HepG2 (cell line): ENCODE measurements around the gene LRP5. TPM values are rescaled to one million over a fixed set of nuclear protein-coding genes. Genes with fewer than 3 reads are reported as not detected.

Source experiments
- ATAC-seq: fragments of 200-7000 bp; cut with Tn5 transposase; 3 replicates; pipeline ENCODE4 v1.9.1; 2020; ENCODE audit warnings: mild to moderate bottlenecking, moderate library complexity
- BruUV-seq: library from RNA; stranded (reverse); fragments of 400-500 nt; replicated peaks from 2 replicates; lab custom pipeline; 2021; lab: Mats Ljungman, UMichigan
- CTCF ChIA-PET: fragments of 300-600 bp; formaldehyde crosslinking; extraction: SDS; loops from one replicate; lab custom pipeline; 2021; ENCODE audit warnings: low total read pairs, inconsistent platforms, low intra/inter-chr PET ratio; lab: Yijun Ruan, JAX
- POLR2A ChIA-PET: fragments of 350-600 bp; sonication (Branson Sonifier 250); formaldehyde crosslinking; loops from one replicate; lab custom pipeline; 2020; ENCODE audit warnings: antibody characterized with exemption, inconsistent platforms; lab: Yijun Ruan, JAX
- DNase-seq: peaks from one replicate; pipeline ENCODE4 v3.0.0-alpha.2; 2015; ENCODE audit warnings: low spot score
- FAIRE-seq: peaks from 3 replicates; lab custom pipeline; 2011; peaks lifted over from hg19 to GRCh38; lab: Jason Lieb, UNC
- H2AFZ ChIP-seq: one replicate; pipeline ENCODE4 v1.6.1; 2011; ENCODE audit warnings: low read length, inconsistent platforms
- H3K27ac ChIP-seq: fragments of 300-600 bp; 3 replicates; pipeline ENCODE4 v1.8.0; 2011; ENCODE audit warnings: mixed run types, mild to moderate bottlenecking, mixed read lengths, low read length, inconsistent platforms; ENCODE audit not compliant: insufficient read depth; ENCODE audit errors: extremely low read length
- H3K27me3 ChIP-seq, 2 experiments: fragments of 200-600 bp in 1 of 2; 2 replicates in 1 of 2; 3 replicates in 1 of 2; pipeline versions ENCODE4 v1.6.0 to v1.8.0; 2011; ENCODE audit warnings: low read length in 2 of 2, mild to moderate bottlenecking in 2 of 2, moderate library complexity in 2 of 2, inconsistent platforms in 1 of 2; ENCODE audit not compliant: insufficient read depth in 2 of 2, control insufficient read depth in 1 of 2
- H3K36me3 ChIP-seq, 2 experiments: fragments of 200-600 bp in 1 of 2; replicated peaks in 1 of 2; 2 replicates in 1 of 2; 3 replicates in 1 of 2; pipeline versions ENCODE4 v1.5.1 to v1.8.0; 2011; ENCODE audit warnings: low read length in 2 of 2, inconsistent platforms in 1 of 2; ENCODE audit not compliant: insufficient read depth in 2 of 2, control insufficient read depth in 1 of 2
- H3K4me1 ChIP-seq: 2 replicates; pipeline ENCODE4 v1.5.1; 2012; ENCODE audit warnings: low read length, inconsistent platforms; ENCODE audit not compliant: insufficient read depth
- H3K4me2 ChIP-seq: 2 replicates; pipeline ENCODE4 v1.6.0; 2011; ENCODE audit warnings: low read depth, low read length, inconsistent platforms
- H3K4me3 ChIP-seq, 3 experiments: fragments of 200-600 bp in 1 of 3; sonication (generic), shearing (Covaris generic) in 1 of 3; replicated peaks in 1 of 3; 2 replicates each; pipeline ENCODE4 v1.5.1; 2011 to 2016; ENCODE audit warnings: low read length in 3 of 3, inconsistent platforms in 2 of 3, low read depth in 2 of 3, mild to moderate bottlenecking in 2 of 3, control low read depth in 1 of 3, mixed read lengths in 1 of 3; ENCODE audit not compliant: insufficient read depth in 1 of 3
- H3K79me2 ChIP-seq: one replicate; pipeline ENCODE4 v1.6.1; 2011; ENCODE audit warnings: low read length, inconsistent platforms; ENCODE audit not compliant: insufficient read depth
- H3K9ac ChIP-seq: 2 replicates; pipeline ENCODE4 v1.6.0; 2011; ENCODE audit warnings: mild to moderate bottlenecking, low read depth, low read length, inconsistent platforms; ENCODE audit not compliant: insufficient read depth
- H3K9me3 ChIP-seq: 2 replicates; pipeline ENCODE4 v1.5.1; 2012; ENCODE audit warnings: mild to moderate bottlenecking, low read length
- H4K20me1 ChIP-seq: 2 replicates; pipeline ENCODE4 v1.6.0; 2011; ENCODE audit warnings: inconsistent platforms, mild to moderate bottlenecking, low read length, moderate library complexity; ENCODE audit not compliant: insufficient read depth
- MYC ChIP-seq: sonication (generic); formaldehyde crosslinking; IDR thresholded peaks from 2 replicates; pipeline ENCODE4 v1.9.0; 2021; ENCODE audit warnings: missing genetic modification reagents, borderline replicate concordance
- PAWR ChIP-seq: sonication (generic); formaldehyde crosslinking; IDR thresholded peaks from 2 replicates; pipeline ENCODE4 v1.4.0; 2020; ENCODE audit warnings: missing genetic modification reagents, mild to moderate bottlenecking, borderline replicate concordance
- PITX1 ChIP-seq: sonication (generic); formaldehyde crosslinking; IDR thresholded peaks from 2 replicates; pipeline ENCODE4 v1.5.1; 2020; ENCODE audit warnings: mild to moderate bottlenecking, missing genetic modification reagents
- THYN1 ChIP-seq: sonication (generic); formaldehyde crosslinking; IDR thresholded peaks from 2 replicates; pipeline ENCODE4 v1.8.1; 2023; ENCODE audit warnings: low read depth, mild to moderate bottlenecking, moderate library complexity, missing genetic modification reagents, borderline replicate concordance
- WGBS: methylation state at CpG from one replicate; pipeline ENCODE4 v1.1.6; 2017; ENCODE audit warnings: low lambda C conversion rate; 5-methylcytosine and 5-hydroxymethylcytosine counted together
- in situ Hi-C: cut with HindIII; loops from 2 replicates; pipeline ENCODE4 v1.10.0; 2017; ENCODE audit warnings: low pct_unique_long_range_greater_than_20kb; ENCODE audit not compliant: extremely low pct_ligation_motif_present
- intact Hi-C: fragments of 100-400 bp; cut with micrococcal nuclease; formaldehyde crosslinking; loops from one replicate; pipeline ENCODE4 v1.10.0; 2022; ENCODE audit not compliant: unreplicated experiment
- polyA plus RNA-seq, 8 experiments: library from polyadenylated mRNA; depleted of rRNA in 3 of 8; stranded (reverse) in 7 of 8; unstranded in 1 of 8; fragments of >200 nt; fragmentation: Illumina TruSeq in 4 of 8; extraction: Trizol in 4 of 8; gene quantifications; 2 replicates each; pipeline versions ENCODE4 v1.2.1 to v1.2.3, GENCODE V29; 2011 to 2016; ENCODE audit warnings: low read depth in 4 of 8, missing spikeins in 1 of 8, mixed read lengths in 1 of 8; ENCODE audit not compliant: insufficient read depth in 1 of 8
- total RNA-seq, 5 experiments: library from RNA; depleted of rRNA; stranded (reverse); fragments of >200 nt; fragmentation: Illumina TruSeq; extraction: Trizol; gene quantifications; 2 replicates each; pipeline ENCODE4 v1.2.3, GENCODE V29; 2016; ENCODE audit warnings: low read depth in 1 of 5

LRP5 gene
- total and polyA plus RNA-seq, 2 of the 13 experiments (the other 11 are each of a cell fraction or from before 2014, with no cell fraction given), result 40.4 to 64.0 TPM

DNA sequence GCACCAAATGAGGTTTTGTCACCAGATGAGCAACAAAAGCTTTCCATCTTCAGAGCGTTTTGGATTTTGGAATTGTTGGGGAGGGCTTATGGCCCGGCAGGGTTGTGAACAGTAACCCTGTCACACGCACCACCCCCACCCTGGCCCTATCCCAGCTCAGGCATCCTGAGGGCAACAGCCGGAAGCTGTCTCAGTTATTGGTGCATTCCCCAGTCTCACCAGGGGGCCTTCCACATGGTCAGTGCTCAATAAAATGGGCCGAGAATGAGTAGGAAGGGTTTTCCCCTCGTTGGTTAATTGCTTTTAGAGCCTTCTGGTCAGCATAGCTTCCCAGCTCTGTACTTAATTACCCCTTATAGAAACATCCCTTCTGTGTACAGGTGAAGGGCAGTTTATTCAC, 46.0 kb downstream of the LRP5 start:
- peaks cover 31% of the 10 kb centered on the region; the same call in 1 of the 2 replicates for H4K20me1 ChIP-seq
- H3K27ac ChIP-seq, result no peak overlapping the region
- in situ Hi-C loops, result no loop called here
- DNase-seq (no peak), FAIRE-seq (no peak), ATAC-seq (no peak)
- no peak overlapping the region for H2AFZ ChIP-seq
- H3K4me3 ChIP-seq, result no peak overlapping the region
- H3K79me2 ChIP-seq, result peaks cover 16% of the 10 kb centered on the region
- BruUV-seq, result no TSS peak
- TF ChIP-seq PITX1 (CRISPR knock-in tag) (no peak), PAWR (CRISPR knock-in tag) (no peak), THYN1 (CRISPR knock-in tag) (no peak)
- no peaks in the 10 kb centered on the region for H3K27me3 ChIP-seq
- no peak overlapping the region for H3K4me2 ChIP-seq
- no peaks in the 10 kb centered on the region for H3K4me1 ChIP-seq
- ChIA-PET CTCF (no interaction called here), POLR2A (no interaction called here)
- H3K36me3 ChIP-seq, result peaks cover 43 to 79% of the 10 kb centered on the region in 2 experiments
- WGBS, result 95% methylated on average over 6 of the region's 6 CpGs
- intact Hi-C loops, result no loop called here
- H3K9ac ChIP-seq, result no peak overlapping the region
- H3K9me3 ChIP-seq, result no peaks in the 10 kb centered on the region

DNA sequence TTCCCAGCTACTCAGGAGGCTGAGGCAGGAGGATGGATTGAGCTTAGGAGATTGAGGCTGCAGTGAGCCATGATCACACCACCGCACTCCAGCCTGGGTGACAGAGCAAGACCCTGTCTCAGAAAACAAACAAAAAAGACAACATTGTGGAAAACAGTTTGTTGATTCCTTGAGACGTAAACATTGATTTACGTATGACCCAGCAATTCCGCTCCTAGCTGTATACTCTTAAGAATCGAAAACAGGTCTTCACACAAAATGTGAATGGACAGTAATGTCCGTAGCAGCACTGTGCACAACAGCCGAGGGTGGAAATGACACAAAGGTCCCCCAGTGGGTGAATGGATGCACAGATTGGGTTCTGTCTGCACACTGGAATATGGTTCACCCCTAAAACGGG, 49.3 kb downstream of the LRP5 start:
- ChIA-PET POLR2A (interaction anchor here (1.4 kb wide), 1 partner anchor 47 kb away, joined by 3 read pairs; no protein-coding TSS in a partner anchor), CTCF (no interaction called here)
- Histone ChIP-seq H3K4me1 (no peaks in the 10 kb centered on the region), H2AFZ (no peak overlapping the region), H3K9ac (no peak overlapping the region), H4K20me1 (peaks cover 14% of the 10 kb centered on the region; the same call in 1 of the 2 replicates), H3K27me3 (no peaks in the 10 kb centered on the region), H3K79me2 (peaks cover 3% of the 10 kb centered on the region), H3K27ac (no peak overlapping the region), H3K4me3 (no peak overlapping the region), H3K36me3 (peaks cover 45 to 72% of the 10 kb centered on the region in 2 experiments), H3K4me2 (no peak overlapping the region), H3K9me3 (no peaks in the 10 kb centered on the region)
- no peak for ATAC-seq
- DNase-seq, result no peak
- in situ Hi-C loops (no loop called here), intact Hi-C loops (no loop called here)
- no peak for TF ChIP-seq MYC (CRISPR knock-in tag)
- no TSS peak for BruUV-seq
- WGBS, result 96% methylated on average over 8 of the region's 8 CpGs
- no peak for FAIRE-seq
